Measurements from ENCODE around the gene PBX1. TPM values are rescaled to one million over a fixed set of nuclear protein-coding genes. Genes with fewer than 3 reads are reported as not detected.

The PBX1 gene
- total and polyA plus RNA-seq, 12 donors, result 13.3 to 91.8 (median 62.7) TPM

GRCh38 chr1:164622068-164622845, 63.3 kb downstream of the PBX1 start:
- H3K27me3 ChIP-seq, result no peaks in the 10 kb centered on the region
- no peaks in the 10 kb centered on the region for H3K9me3 ChIP-seq
- 41 to 45% methylated on average over 8 of the region's 8 CpGs for WGBS, 2 donors
- ATAC-seq, result peak; percentile 67 to 92 (median 84)
- H3K27ac ChIP-seq, result peak overlapping the region in 9 of 10 donors; percentile 12 to 81 (median 79)
- H3K4me3 ChIP-seq, result no peak overlapping the region
- intact Hi-C loops (cut with DNase I), result loop anchor here in 3 of 10 donors (5.0 to 10.0 kb wide), 3 partner anchors 160 to 293 kb away; no protein-coding TSS in a partner anchor
- H3K4me1 ChIP-seq, result peaks cover 5 to 88% (median 62%) of the 10 kb centered on the region in 9 donors
- TF ChIP-seq CTCF (IDR thresholded peaks at IDR 0.05), result no peak
- H3K36me3 ChIP-seq, result peaks cover 0 to 10% (median 0%) of the 10 kb centered on the region in 9 donors
- DNase-seq, result peak in 1 of 2 donors; percentile 42

GRCh38 chr1:164623805-164624204, 64.8 kb downstream of the PBX1 start:
- Histone ChIP-seq H3K4me3 (no peak overlapping the region), H3K36me3 (peaks cover 0 to 24% (median 0%) of the 10 kb centered on the region in 9 donors), H3K27ac (peak overlapping the region in 4 of 10 donors; percentile 68 to 81 (median 74)), H3K27me3 (no peaks in the 10 kb centered on the region), H3K4me1 (peaks cover 5 to 73% (median 52%) of the 10 kb centered on the region in 9 donors), H3K9me3 (no peaks in the 10 kb centered on the region)
- ATAC-seq (no peak), DNase-seq (no peak)
- TF ChIP-seq CTCF (IDR thresholded peaks at IDR 0.05), result no peak
- whole genome bisulfite sequencing, 2 donors, result 41 to 56% methylated on average over 1 of the region's 1 CpG
- intact Hi-C loops (cut with DNase I), result loop anchor here in 3 of 10 donors (5.0 to 10.0 kb wide), 3 partner anchors 158 to 291 kb away; no protein-coding TSS in a partner anchor

- intact Hi-C loops (cut with DNase I), result loop anchor here in 3 of 10 donors (5.0 to 10.0 kb wide), 3 partner anchors 158 to 290 kb away; no protein-coding TSS in a partner anchor
- peak overlapping the region in 1 of 10 donors; percentile 70 for H3K27ac ChIP-seq
- DNase-seq, result no peak
Measured at GRCh38 chr1:164624400-164624799, 65.4 kb downstream of the PBX1 start.

More at GRCh38 chr1:164624400-164624799, 65.4 kb downstream of the PBX1 start:
- H3K9me3 ChIP-seq, result no peaks in the 10 kb centered on the region
- WGBS, 2 donors, result 71 to 74% methylated on average over 1 of the region's 1 CpG
- no peak for ATAC-seq
- H3K4me1 ChIP-seq, result peaks cover 5 to 69% (median 46%) of the 10 kb centered on the region in 9 donors
- no peak overlapping the region for H3K4me3 ChIP-seq
- peaks cover 0 to 29% (median 0%) of the 10 kb centered on the region in 9 donors for H3K36me3 ChIP-seq
- H3K27me3 ChIP-seq, result no peaks in the 10 kb centered on the region
- no peak for TF ChIP-seq CTCF (IDR thresholded peaks at IDR 0.05)

Measured in heart right ventricle (tissue), 16 donors.